H4 (cell line): Measurements from ENCODE around the gene SPAG9. TPM values are rescaled to one million over a fixed set of nuclear protein-coding genes. Genes with fewer than 3 reads are reported as not detected.
A peak's percentile ranks its signal among the peaks of the same experiment; 100 is the strongest.
"Not testable (repeated sequence)": the region's sequence is repeated elsewhere in the genome, so short reads cannot be mapped to it uniquely, and the experiment has no call there.

ENCODE experiments used
- DNase-seq: peaks from one replicate; pipeline ENCODE4 v3.0.0-alpha.2; 2015; ENCODE audit warnings: low spot score
- total RNA-seq: library from RNA; depleted of rRNA; stranded (reverse); fragments of >200 nt; shearing (Covaris generic); gene quantifications from 2 replicates; pipeline ENCODE4 v1.2.3, GENCODE V29; 2014

Gene SPAG9
- total RNA-seq, 1 experiment from 2014 or later = 39.8 TPM

GRCh38 chr17:51085150-51085805 is 35.4 kb downstream of the SPAG9 start:
- no peak for DNase-seq

- DNase-seq = no peak
Measured at GRCh38 chr17:51083981-51084380, 36.7 kb downstream of the SPAG9 start.

GRCh38 chr17:51083364-51083763 is 37.3 kb downstream of the SPAG9 start:
- DNase-seq = not testable (repeated sequence)

GRCh38 chr17:51079049-51079448 is 41.6 kb downstream of the SPAG9 start:
- peak; percentile 18 for DNase-seq

- no peak for DNase-seq
Measured at GRCh38 chr17:51078009-51078592, 42.6 kb downstream of the SPAG9 start.

- DNase-seq = no peak
Measured at GRCh38 chr17:51076821-51077220, 43.8 kb downstream of the SPAG9 start.

GRCh38 chr17:51071556-51071955 is 49.1 kb downstream of the SPAG9 start:
- no peak for DNase-seq

GRCh38 chr17:51065466-51065865 is 55.2 kb downstream of the SPAG9 start:
- no peak for DNase-seq

- DNase-seq = no peak
Measured at GRCh38 chr17:51064061-51064735, 56.5 kb downstream of the SPAG9 start.

- no peak for DNase-seq
Measured at GRCh38 chr17:51060396-51060795, 60.3 kb downstream of the SPAG9 start.

GRCh38 chr17:51059781-51060180 is 60.9 kb downstream of the SPAG9 start:
- no peak for DNase-seq

- no peak for DNase-seq
Measured at GRCh38 chr17:51057534-51057933, 63.1 kb downstream of the SPAG9 start.

- peak; percentile 62 for DNase-seq
Measured at GRCh38 chr17:51056813-51057510, 63.7 kb downstream of the SPAG9 start.

GRCh38 chr17:51054748-51055147 is 65.9 kb downstream of the SPAG9 start:
- no peak for DNase-seq

GRCh38 chr17:51052235-51052634 is 68.4 kb downstream of the SPAG9 start:
- DNase-seq = no peak

GRCh38 chr17:51050291-51051033 is 70.2 kb downstream of the SPAG9 start:
- DNase-seq = no peak

GRCh38 chr17:51046514-51047384 is 73.9 kb downstream of the SPAG9 start:
- peak; percentile 40 for DNase-seq

GRCh38 chr17:51046046-51046445 is 74.6 kb downstream of the SPAG9 start:
- no peak for DNase-seq

- DNase-seq = no peak
Measured at GRCh38 chr17:51045621-51046020, 75.0 kb downstream of the SPAG9 start.

- no peak for DNase-seq
Measured at GRCh38 chr17:51044976-51045375, 75.7 kb downstream of the SPAG9 start.

- no peak for DNase-seq
Measured at GRCh38 chr17:51036084-51036483, 84.6 kb downstream of the SPAG9 start.
